HG02759 (cell line): Measurements from ENCODE around the gene NLGN4X.

Experiments
- ATAC-seq: cut with Tn5 transposase; IDR thresholded peaks from one replicate; pipeline ENCODE4 v1.9.1; 2021; ENCODE audit warnings: mild to moderate bottlenecking, moderate library complexity; ENCODE audit not compliant: unreplicated experiment

NLGN4X gene

DNA sequence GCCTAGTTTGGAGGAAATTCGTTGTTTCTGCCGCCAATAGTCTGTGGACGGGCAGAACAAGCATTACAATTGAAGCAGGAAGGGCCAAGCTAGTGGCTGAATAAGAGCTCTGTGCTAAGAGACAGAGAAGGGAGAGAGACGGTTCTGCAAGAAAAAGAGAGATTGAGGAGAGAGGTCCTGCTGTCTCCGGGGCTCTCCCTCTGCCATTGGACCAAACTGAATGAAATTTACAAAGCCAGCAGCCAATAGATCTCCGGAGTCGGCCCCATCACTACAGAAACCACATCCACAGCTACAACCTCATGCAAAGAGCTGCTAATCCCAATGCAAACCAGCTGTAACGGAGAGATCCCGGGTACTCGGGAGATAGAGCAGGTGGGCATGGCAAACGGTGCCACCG lies at the start of gene NLGN4X:
TSS of gene NLGN4X (minus strand) at position 148 of the 400 bp plus-strand sequence. CDS start 77,401 bp downstream, outside the sequence.
- no peak for ATAC-seq

DNA sequence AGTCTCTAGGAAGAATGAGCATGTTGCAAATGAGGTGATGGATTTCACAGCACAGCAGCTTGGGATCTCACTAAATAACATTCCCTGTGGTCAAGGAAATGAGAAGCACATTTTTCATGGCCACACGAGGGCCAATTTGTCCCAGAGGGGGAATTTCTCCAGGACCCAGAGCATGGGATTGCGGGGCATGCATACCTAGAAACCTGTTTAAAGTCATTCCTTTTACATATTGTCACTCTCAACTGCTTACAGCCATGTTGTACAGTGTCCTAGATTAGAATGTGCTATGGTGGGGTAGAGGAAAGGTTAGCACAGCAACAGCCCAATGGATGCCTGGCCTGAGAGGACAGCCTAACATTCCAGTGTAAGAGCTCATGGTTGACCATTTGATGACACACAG lies 37.4 kb upstream of the NLGN4X start:
- ATAC-seq, result no peak

DNA sequence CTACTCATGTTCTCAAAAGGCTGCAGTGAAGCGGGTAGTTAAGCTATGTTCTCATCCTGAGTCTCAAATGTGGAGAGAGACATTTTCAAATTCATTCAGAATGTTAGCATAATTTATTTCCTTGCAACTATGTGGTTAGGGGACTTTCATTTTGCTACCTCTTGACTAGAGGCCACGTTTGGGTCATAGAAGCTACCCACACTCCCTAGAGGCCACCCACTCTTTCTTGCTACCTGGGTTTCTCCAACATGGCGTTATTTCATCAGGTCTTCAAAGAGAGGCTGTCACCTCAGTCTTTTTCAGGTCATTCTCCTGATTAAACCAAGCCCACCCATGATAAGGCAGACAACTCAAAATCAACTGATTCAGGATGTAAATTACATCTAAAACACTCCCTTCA lies 34.3 kb upstream of the NLGN4X start:
- no peak for ATAC-seq

DNA sequence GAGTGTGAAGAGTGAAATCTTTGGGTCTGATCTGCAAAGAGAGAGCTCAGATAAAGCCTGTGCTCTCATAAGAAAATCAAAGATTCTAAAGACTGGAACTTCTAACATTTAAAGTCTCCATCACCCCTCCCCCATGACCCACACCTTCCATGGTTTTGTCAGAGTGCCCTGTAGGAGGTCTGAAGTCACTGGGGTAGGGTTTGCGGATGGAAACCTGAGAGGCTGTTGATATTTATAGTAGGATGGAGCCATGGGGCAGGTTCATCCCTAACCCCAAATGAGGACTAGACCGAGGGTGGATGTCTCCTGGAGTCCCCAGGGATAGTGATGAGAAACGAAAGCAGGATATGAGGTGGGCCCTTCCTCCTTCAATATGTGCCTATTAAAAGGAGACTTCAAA lies 28.4 kb upstream of the NLGN4X start:
- ATAC-seq, result no peak

DNA sequence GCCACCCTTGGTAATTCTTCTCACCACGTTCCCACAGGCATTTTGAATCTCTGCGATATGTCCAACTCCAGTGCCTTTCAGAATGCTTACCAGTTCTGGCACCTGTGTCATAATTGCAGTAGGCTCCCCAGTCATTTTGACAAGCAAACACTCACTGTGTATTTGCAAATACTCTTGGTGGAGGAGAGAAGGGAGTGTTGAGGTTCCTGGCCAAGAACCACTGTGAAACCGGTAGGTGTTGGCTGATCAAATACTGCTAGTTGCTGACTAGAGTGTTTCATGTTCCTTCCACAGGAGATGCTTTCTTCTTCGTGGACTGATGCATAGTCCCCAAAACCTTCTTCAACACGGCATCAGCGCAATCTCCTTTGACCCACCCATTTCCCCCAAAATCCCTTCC lies 16.0 kb upstream of the NLGN4X start:
- no peak for ATAC-seq

DNA sequence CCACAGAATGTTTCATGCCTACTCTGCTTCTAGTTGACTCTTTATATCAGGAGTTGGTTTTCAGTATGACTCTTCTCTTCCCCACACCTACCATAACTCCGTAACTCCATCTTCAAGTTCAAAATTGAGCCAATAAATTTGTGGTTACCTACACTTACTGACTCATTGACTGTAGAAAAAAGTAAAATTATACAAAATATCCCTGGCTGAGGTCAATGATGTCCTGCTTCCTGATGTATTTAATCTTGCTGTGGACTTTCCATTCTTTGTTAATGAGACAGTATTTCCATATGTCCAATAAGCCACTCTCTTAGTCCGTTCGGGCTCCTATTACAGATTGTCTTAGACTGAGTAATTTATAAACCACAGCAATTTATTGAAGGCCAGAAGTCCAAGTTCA lies 9.9 kb upstream of the NLGN4X start:
- ATAC-seq, result no peak

DNA sequence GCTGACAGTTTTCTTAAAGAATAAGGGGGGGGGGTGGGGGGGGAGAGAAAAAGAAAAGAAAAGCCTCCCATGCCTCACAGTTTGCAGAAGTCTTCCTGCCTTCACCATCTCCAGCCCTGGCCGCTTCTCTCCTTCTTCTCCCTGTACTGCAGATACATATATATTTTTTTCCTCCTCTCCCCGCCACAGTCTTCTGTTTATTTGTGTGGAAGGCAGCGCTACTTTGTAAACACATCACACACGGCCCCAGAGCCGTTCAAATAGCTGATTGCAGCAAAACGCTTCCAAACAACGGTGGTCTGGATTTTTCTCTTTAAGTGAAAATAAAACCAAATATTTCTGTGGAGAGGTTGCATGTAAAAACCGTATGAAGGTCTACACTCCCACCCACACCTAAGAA lies 732 bp downstream of the NLGN4X start:
- ATAC-seq, result no peak

DNA sequence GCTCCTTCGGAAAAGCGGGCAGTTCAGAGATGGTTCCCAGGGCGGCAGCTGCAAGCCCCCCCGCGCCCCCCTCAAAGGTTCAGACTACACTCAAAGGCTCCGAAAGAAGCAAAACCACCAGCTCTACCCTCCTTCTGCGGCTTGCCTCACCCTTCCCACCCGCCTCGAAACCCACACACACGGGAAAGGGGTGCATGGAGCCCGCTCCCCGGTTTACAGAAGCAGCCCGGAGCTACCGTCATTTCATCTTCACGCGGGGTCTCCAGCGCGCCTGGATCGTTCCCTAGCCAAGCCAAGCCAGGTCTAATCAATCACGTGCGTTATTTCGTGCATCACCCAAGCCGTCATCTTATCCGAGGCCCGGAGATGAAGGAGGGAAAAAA lies 1.2 kb downstream of the NLGN4X start:
- no peak for ATAC-seq

DNA sequence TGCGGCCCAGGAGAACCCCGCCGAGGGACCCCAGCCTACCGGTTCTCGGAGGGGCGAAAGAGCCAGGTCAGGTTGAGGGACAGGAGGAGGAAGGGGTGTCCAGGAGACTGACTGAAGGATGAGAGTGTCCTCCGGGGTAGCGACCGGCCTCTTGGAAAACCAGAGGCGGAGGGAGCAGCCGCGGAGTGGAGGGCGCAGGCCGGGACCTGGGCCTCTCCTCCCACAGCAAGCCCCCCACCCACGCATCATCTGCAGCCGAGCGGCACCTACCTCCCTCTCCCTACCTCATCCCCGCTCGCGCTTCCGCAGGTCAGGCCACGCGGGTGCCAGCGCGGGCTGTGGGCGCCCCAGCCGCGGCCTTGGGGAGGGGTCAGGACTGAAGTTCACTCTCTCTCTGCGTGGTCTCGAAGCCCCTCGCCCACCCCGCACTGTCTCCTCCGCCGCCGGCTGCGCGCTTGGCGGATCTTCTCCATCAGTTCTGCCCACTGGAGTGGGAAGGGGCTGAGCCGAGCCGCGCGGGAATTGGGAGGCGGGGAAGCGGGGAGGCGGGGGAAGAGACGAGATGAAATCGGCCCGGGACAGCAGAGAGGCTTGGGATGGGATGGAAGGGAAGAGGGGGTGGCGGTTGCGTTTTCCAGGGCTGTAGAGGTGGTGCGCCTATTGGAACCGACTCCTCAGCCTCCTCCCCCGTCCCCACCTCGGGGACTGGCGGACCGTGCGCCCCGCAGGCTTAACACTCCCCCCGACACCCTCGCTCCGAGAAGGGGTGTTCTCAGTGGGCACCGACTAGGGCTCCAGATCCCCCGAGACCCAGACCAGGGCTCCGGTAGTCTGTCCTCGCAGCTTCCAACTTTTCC lies 1.8 kb downstream of the NLGN4X start:
- no peak for ATAC-seq

DNA sequence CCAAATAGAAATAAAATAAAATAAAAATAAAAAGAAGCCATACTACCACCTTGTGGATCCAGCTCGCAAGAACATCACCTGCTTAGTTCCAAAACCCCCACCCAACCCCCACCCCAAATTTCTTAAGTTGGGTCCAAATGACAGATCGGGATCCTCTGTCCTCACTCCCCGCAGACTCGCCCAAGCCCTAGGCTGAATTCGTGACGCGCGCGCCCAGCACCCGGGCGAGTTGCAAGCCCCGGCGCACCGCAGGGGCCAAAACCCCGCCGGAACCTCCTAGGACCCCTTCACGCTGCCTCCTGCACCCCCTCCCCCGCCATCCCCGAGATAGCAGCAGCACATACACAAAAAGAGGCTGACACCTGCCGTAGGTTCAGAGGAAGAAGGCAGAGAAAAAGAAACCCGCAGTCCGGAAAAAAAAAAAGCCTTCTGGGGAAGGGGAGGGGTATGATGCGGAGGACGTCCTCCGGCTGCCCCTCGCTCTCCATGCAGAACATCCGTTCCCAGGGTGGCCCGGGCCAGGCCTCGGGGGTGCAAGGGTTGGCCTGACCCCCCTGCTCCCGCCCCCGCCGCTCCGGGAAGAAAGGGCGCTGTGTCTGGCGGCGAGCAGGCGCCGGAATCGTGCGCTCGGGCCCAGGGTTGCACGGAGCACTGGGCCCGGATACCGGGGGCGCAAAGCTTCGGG lies 2.6 kb downstream of the NLGN4X start:
- ATAC-seq, result no peak

DNA sequence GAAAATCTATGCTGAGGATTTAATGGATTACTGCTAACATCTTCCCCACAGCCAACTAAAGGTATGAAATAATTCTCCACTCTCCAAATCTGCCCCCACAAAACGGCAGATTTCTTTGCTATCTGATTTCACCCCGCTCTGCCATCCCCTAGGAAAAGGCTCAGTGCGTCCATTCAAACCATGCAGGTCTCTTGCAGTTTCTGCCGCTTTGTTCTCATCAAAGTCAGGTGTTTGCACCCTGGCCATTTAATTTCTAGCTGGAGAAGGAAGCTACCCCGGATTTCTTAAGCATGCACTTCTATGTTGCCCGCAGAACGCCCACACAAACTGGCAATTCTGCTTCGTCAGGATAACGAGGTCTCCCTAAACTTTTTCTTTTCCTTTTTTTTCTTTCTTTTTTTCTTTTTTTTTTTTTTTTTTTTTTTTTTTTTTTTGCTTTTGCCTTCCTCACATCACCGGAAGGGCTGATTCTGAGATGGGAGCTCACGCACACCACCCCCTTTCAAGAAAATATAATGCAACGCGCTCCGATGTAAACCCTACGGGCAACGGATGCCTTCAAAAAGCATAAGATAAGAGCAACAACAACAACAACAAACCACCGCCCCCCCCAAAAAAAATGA lies 3.3 kb downstream of the NLGN4X start:
- no peak for ATAC-seq

DNA sequence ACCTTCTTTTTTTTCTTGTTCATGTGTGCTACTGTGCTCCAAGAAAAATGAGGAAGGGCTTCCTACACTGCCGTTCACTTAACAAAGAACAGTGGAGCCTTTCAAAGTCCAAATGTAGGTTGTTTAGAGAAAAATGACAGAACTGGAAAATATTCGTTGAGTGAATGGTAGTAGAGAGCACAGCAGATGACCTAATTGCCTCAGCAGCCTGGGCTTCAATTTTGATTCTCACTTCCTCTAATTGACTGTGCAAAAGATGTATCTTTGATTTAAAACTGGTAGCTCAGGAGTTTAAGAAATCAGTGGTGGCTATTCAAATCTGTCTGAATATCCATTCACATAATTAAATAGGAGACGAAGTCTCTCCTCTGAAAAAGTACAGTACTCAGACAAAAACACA lies 5.2 kb downstream of the NLGN4X start:
- no peak for ATAC-seq

DNA sequence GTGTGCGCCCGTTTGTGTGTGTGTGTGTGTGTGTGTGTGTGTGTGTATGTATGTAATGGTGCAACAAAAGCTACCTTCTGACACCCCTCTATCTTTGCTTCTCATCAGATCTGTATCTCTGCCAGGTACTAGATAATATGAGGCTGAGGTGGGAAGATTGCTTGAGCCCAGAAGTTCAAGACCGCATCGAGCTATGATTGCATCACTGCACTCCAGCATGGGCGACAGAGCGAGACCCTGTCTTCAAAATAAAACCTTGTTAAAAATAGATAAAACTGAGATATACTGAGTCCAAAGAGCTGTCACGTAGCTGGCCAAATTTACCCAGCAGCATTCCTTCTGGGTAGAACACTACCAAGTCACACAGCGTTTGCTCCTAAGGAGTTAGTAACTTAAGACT lies 18.4 kb downstream of the NLGN4X start:
- ATAC-seq, result no peak

DNA sequence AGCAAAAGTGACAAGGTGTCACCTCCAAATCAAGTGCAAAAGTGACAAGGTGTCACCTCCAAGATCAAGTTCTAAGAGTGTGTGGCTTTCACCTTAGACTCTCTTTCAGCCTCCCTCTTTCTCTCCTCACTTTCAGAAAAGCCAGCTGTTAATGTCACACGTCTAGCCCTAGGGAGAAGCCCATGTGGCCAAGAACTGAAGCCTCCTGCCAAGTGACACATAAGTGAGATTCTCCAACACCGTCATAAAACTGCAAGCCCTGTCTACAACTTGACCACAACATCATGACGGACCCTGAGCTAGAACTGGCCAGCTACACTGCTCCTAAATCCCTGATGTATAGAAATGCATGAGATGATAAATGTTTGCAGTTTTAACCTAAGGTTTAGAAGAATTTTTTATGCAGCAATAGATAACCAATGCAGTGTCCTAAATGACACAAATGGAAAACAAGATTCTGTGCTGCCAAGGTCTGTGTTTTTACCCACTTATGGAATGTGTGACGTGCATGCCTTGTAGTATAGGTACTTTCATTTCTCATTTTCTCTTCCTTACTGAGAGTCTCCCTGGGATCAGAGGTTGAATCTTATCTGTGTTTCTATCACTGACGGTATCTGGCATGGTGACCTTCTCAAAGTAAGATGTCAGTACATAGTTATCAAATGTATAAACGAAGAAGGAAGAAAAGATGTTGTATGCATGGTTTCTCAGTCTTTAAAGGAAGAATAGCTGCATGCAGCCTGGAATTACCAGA lies 25.0 kb downstream of the NLGN4X start:
- no peak for ATAC-seq

DNA sequence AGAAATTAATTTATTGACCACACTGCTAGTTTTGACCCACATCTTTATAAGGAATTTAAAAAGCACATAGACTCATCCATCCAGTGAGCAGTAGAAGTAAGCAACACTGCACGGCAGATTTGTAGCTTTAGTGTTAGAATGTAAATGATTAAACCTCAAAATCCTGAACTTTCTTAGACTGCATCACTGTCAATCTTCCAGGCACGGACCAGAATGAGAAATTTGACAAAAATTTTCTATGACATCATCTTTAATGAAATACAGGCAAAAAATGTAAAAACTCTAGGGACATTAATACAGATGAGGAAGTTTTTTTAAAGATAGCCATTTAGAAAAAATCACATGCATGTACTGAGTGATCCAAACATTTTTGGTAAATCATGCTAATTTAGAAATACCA lies 29.2 kb downstream of the NLGN4X start:
- ATAC-seq, result no peak

DNA sequence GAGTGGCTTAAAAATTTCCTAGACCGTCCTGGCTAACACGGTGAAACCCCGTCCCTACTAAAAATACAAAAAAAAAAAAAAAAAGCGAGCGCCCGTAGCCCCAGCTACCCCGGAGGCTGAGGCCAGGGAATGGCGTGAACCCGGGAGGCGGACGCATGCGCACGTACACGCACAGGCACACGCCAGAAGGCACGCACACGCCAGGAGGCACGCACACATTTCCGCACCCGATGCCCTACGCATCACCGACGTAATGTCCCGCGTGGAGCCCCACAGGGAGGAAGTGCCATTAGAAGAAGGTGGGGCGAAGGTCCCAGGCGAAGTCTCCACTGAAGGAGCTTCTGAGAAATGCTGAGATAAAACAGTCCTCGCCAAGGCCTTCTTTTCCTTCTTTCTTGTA lies 41.4 kb downstream of the NLGN4X start:
- no peak for ATAC-seq

DNA sequence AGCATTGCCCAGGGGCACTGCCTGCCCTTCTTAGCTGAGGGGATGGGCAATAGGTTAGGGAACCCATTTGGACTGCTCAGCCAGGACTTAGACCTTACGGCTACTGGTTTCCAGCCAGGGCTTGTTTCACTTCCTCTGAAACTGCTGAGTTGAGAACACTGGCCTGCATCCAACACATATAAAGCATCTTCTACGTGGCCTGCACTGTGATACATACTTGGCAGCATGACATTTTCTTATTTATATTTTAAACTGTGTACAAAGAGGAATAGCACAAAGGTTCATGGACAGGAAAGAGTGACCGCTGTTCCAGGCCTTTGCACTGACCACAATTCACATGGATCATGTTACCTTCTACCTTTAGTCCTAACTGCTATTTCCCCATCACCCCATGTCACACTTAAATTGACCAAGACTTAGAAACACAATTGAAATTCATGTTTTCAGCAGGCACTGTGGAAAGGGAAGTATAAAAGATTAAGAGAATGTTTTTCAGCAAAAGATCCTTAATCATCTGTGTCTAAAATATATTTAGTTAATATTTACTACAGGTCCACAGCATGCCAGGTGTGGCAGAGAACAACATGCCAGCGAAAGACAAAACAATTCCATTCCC lies 43.7 kb downstream of the NLGN4X start:
- ATAC-seq, result peak; percentile 97

DNA sequence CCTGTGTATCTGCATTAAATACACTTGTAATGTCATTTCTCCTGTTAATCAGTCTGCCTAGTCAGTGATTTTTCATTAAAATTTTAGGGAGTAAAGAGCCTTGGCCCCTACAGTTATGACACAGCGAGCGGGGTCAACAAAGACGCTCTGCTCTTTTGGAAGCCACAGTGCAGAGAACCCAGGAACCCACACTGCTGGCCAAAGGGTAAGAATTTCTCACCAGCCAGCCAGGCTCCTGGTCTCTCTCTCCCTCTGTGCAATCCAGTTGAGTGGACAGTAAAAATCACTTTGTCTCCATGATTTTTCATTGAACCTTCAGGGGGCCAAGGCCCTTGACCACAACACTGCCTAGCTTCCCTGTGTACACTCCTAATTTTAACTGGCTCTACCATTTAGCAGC lies 52.8 kb downstream of the NLGN4X start:
- ATAC-seq, result no peak

DNA sequence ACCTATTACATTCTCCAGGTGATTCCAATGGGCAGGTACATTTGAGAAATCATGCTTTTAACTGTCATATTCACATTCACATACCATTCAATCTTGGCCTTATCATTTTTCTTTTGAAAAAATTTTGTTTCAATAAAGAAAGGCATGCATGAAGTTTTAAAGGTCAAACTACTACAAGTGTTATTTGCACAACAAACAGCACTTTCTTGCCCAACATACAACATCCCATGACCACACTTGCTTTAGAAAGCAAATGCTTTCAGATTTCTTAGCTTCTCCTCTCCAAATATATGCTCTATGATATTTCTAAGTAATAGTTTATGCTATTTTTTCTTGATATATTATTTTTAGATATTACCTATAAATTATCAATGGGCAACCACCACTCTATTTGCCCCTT lies 58.2 kb downstream of the NLGN4X start:
- ATAC-seq, result no peak

DNA sequence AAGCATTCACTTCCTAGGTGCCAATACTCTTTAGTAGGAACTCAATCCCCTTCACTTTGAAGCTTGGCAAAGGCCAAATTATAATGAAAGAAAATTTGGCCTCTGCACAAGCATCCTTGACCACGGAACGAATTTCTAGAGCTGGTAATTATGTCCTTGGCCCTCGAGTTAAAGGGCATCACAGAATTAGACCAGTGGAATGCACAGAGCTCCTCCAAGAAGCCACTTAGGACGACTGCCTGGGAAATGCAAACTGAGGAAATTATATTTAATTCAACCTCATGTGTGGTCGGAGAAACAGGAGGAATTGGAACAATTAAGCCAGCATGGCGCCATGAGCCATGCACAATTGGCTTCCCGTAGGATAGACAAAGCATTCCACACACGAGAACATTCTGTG lies 59.3 kb downstream of the NLGN4X start:
- ATAC-seq, result no peak

DNA sequence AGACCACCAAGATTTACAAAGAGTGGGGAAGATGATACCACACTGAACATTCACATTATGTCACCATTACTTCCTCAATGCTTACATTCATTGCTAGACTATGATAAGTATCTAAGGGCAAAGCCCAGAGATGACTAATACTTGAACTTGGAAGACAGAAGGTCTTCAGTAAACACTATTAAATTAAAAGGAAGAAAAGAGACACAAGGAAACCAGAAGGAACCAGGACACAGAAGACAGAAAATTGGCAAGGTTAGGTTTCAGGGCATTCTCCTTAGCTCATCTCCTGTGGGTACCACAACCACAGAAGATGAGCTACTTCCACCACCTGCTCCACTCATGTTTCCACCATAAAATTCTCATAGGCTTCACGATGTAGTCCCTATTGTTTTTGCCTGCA lies 64.9 kb downstream of the NLGN4X start:
- ATAC-seq, result no peak
